GM12878 (cell line): Measurements from ENCODE around the gene GHRL.

Experiments used
- CEBPB ChIP-seq, 2 experiments: fragments of 150-350 bp in 1 of 2; IDR thresholded peaks; 2 replicates each; pipeline ENCODE4 v1.6.1; 2012 to 2014; ENCODE audit warnings: low read depth in 2 of 2, low read length in 2 of 2, borderline replicate concordance in 1 of 2, inconsistent platforms in 1 of 2
- EP300 ChIP-seq, 2 experiments: fragments of 150-350 bp in 1 of 2; IDR thresholded peaks; 2 replicates each; pipeline ENCODE4 v1.6.1; 2011 to 2012; ENCODE audit warnings: low read depth in 2 of 2, low read length in 2 of 2, borderline replicate concordance in 1 of 2, improper control_type of control experiment in 1 of 2, inconsistent platforms in 1 of 2; ENCODE audit not compliant: control insufficient read depth in 1 of 2
- ESRRA ChIP-seq: IDR thresholded peaks from 2 replicates; pipeline ENCODE4 v1.6.1; 2012; ENCODE audit warnings: mild to moderate bottlenecking, low read length, improper control_type of control experiment
- EZH2 ChIP-seq: IDR thresholded peaks from 2 replicates; pipeline ENCODE4 v1.6.1; 2012; ENCODE audit warnings: low read depth, mild to moderate bottlenecking, control low read depth, inconsistent platforms, low read length, borderline replicate concordance; ENCODE audit not compliant: control insufficient read depth
- RCOR1 ChIP-seq: conservative IDR thresholded peaks from 2 replicates; pipeline ENCODE4 v1.6.1; 2012; ENCODE audit warnings: low read depth, low read length, improper control_type of control experiment
- TBL1XR1 ChIP-seq: IDR thresholded peaks from 2 replicates; pipeline ENCODE4 v1.6.1; 2012; ENCODE audit warnings: low read depth, low read length, improper control_type of control experiment
- ZNF274 ChIP-seq: IDR thresholded peaks from one replicate; pipeline ENCODE4 v1.8.0; 2011; ENCODE audit not compliant: insufficient read length, insufficient read depth
- TF ChIP-seq, protein P1 (sequence below), 3 experiments: IDR thresholded peaks in 2 of 3; conservative IDR thresholded peaks in 1 of 3; 2 replicates each; pipeline ENCODE4 v1.5.1; 2011; ENCODE audit warnings: low read depth in 3 of 3, low read length in 3 of 3, mild to moderate bottlenecking in 3 of 3, control low read depth in 2 of 3, moderate library complexity in 2 of 3, inconsistent platforms in 1 of 3, mixed read lengths in 1 of 3; ENCODE audit not compliant: control insufficient read depth in 2 of 3, insufficient read depth in 1 of 3; ENCODE audit errors: extremely low read depth in 1 of 3

DNA sequence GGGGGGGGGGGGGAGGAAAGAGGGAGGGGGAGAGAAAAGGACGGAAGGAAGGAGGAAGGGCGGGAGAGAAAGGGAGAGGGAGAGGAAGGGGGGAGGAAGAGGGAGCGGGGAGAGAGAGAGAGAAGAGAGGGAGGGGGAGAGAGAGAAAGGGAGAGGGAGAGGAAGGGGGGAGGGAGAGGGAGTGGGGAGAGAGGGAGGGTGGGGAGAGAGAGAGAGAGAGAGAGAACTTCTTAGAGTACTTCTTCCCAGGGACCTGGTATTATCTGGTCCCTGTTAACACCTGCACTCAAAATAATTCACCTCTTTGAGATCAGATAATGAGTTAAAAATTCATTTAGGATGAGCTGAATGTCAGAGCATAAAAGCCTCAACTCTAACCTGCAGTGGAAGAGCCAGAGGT is 27.1 kb upstream of the GHRL start:
- TF ChIP-seq TBL1XR1 (no peak), EP300 (IDR thresholded peaks at IDR 0.05; ENCODE audit: borderline replicate concordance in 1 of 2, control insufficient read depth in 1 of 2, low read depth in 2 of 2, low read length in 2 of 2) (no peak), RCOR1 (no peak), CEBPB (IDR thresholded peaks at IDR 0.05; ENCODE audit: borderline replicate concordance in 1 of 2, low read depth in 2 of 2, low read length in 2 of 2) (no peak), ESRRA (no peak), EZH2 (no peak), ZNF274 (no peak)
- TF ChIP-seq, protein P1, sequence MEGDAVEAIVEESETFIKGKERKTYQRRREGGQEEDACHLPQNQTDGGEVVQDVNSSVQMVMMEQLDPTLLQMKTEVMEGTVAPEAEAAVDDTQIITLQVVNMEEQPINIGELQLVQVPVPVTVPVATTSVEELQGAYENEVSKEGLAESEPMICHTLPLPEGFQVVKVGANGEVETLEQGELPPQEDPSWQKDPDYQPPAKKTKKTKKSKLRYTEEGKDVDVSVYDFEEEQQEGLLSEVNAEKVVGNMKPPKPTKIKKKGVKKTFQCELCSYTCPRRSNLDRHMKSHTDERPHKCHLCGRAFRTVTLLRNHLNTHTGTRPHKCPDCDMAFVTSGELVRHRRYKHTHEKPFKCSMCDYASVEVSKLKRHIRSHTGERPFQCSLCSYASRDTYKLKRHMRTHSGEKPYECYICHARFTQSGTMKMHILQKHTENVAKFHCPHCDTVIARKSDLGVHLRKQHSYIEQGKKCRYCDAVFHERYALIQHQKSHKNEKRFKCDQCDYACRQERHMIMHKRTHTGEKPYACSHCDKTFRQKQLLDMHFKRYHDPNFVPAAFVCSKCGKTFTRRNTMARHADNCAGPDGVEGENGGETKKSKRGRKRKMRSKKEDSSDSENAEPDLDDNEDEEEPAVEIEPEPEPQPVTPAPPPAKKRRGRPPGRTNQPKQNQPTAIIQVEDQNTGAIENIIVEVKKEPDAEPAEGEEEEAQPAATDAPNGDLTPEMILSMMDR (IDR thresholded peaks at IDR 0.05 in 2 of 3, conservative IDR thresholded peaks at IDR 0.05 in 1 of 3; ENCODE audit: control insufficient read depth in 2 of 3, extremely low read depth in 1 of 3, insufficient read depth in 1 of 3, low read depth in 3 of 3, low read length in 3 of 3): no peak
